MM.1S (cell line): ENCODE data around the gene RASSF4.

Experiments used
- CTCF ChIP-seq: fragments of 300-600 bp; sonication (generic); IDR thresholded peaks from 2 replicates; pipeline ENCODE4 v1.5.1; 2016; ENCODE audit warnings: antibody characterized with exemption, low read length, mixed read lengths
- EZH2 ChIP-seq: fragments of 300-600 bp; sonication (generic); optimal IDR thresholded peaks from 2 replicates; pipeline ENCODE3; 2017; ENCODE audit warnings: low read depth, mild to moderate bottlenecking, antibody characterized with exemption, low read length, mixed read lengths
- EZH2phosphoT487 ChIP-seq: fragments of 300-600 bp; sonication (generic); IDR thresholded peaks from 2 replicates; pipeline ENCODE4 v1.6.1; 2018; ENCODE audit warnings: antibody characterized with exemption, low read length

DNA sequence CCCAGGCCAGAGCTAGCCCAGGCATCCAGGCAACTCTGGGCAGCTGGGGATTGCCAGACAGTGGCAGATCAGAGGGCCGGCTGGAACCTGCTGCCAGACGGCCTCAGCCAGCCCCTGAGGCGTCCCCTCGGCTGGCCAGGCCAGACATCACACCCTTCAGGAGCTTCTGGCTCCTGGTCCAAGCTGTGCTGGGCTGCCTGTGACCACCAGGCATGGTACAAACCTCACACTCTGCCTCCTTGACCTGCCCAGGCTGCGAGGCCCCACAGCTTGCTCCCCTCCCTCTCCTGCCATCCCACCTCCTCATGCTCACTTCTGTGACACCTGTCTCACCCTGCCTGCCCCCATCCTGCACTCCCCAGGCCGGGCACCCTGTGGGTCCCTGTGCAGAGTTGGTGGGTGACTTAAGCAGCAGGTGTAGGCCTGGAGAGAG, 13.3 kb downstream of the RASSF4 start:
- no peak for TF ChIP-seq CTCF
- no peak for TF ChIP-seq EZH2phosphoT487
- no peak for TF ChIP-seq EZH2
